Measurements from ENCODE around the gene MYH16.

GRCh38 chr7:99325001-99325493, 52.4 kb downstream of the MYH16 start:
- no peak for TF ChIP-seq CTCF (IDR thresholded peaks at IDR 0.05)
- no peak for TF ChIP-seq POLR2A (IDR thresholded peaks at IDR 0.05)

Data from adrenal gland (tissue), 5 donors.